ENCODE data around the gene KBTBD8. TPM values are rescaled to one million over a fixed set of nuclear protein-coding genes. Genes with fewer than 3 reads are reported as not detected.

The KBTBD8 gene
- total and polyA plus RNA-seq, 9 of the 15 experiments (the other 6 are each of a cell fraction or from before 2014, with no cell fraction given), result 2.7 to 9.1 (median 5.6) TPM

- no peaks in the 10 kb centered on the region for H3K27me3 ChIP-seq (ENCODE audit: control insufficient read depth in 2 of 2, insufficient read depth in 2 of 2, low read length in 2 of 2)
- in situ Hi-C loops (cut with MboI) (loop anchor here (25.0 kb wide), 1 partner anchor 1344 kb away; no protein-coding TSS in a partner anchor), intact Hi-C loops (cut with micrococcal nuclease) (no loop called here)
- peaks cover 0 to 8% of the 10 kb centered on the region in 2 experiments; a peak in 2 of 5 replicates for H3K4me1 ChIP-seq (replicated peaks in 1 of 2; ENCODE audit: control insufficient read depth in 2 of 2, insufficient read depth in 2 of 2, low read length in 2 of 2)
- no TSS peak for BruUV-seq (replicated peaks)
- ChIA-PET POLR2A (interaction anchor here (1.1 kb wide), 1 partner anchor 11 kb away, joined by 5 read pairs; no protein-coding TSS in a partner anchor), CTCF (ENCODE audit: low intra/inter-chr PET ratio) (no interaction called here)
- no peaks in the 10 kb centered on the region for H4K20me1 ChIP-seq (replicated peaks; ENCODE audit: control insufficient read depth, insufficient read depth, low read length)
- H3K4me3 ChIP-seq, result no peak overlapping the region
- TF ChIP-seq PTBP1 (IDR thresholded peaks at IDR 0.05; ENCODE audit: low read depth, low read length) (no peak), ZNF518B (CRISPR knock-in tag; IDR thresholded peaks at IDR 0.05) (no peak), USF2 (CRISPR knock-in tag; IDR thresholded peaks at IDR 0.05) (no peak), SNRNP70 (optimal IDR thresholded peaks at IDR 0.05; ENCODE audit: low read depth, low read length) (no peak), CBX5 (IDR thresholded peaks at IDR 0.05; ENCODE audit: borderline replicate concordance, low read depth) (no peak)
- no peak overlapping the region for H3K4me2 ChIP-seq (ENCODE audit: insufficient read depth, low read length)
- no peak for FAIRE-seq
- H3K9ac ChIP-seq (ENCODE audit: insufficient read depth in 1 of 2, low read depth in 2 of 2, low read length in 2 of 2), result no peak overlapping the region
- no peak for DNase-seq (ENCODE audit: extremely low read depth in 1 of 4, low spot score in 3 of 4)
- H3K9me1 ChIP-seq (ENCODE audit: control insufficient read depth, insufficient read depth, low read length), result no peaks in the 10 kb centered on the region
- H2AFZ ChIP-seq (ENCODE audit: low read depth, low read length), result no peak overlapping the region
- peaks cover 45% of the 10 kb centered on the region; the same call in 2 of the 3 replicates for H3K79me2 ChIP-seq (ENCODE audit: control insufficient read depth, insufficient read depth, low read length)
- H3K9me3 ChIP-seq (replicated peaks; ENCODE audit: control insufficient read depth, insufficient read depth, low read depth, low read length), result no peaks in the 10 kb centered on the region
- WGBS (ENCODE audit: insufficient coverage, low coverage, missing lambda C conversion rate), result 52% methylated on average over 5 of the region's 5 CpGs
- no peak for ATAC-seq
- peaks cover 54% of the 10 kb centered on the region for H3K36me3 ChIP-seq (ENCODE audit: control insufficient read depth, insufficient read depth, low read length)
- H3K27ac ChIP-seq (ENCODE audit: extremely low read depth, low read depth, low read length), result no peak overlapping the region
These were observed 8.4 kb downstream of the KBTBD8 start for GRCh38 chr3:67006460-67006859.
